ENCODE data around the gene FOSL2.

- TF ChIP-seq EZH2 (IDR thresholded peaks at IDR 0.05; ENCODE audit: borderline replicate concordance, low read depth, low read length, severe bottlenecking) (no peak), CTCF (IDR thresholded peaks at IDR 0.05; ENCODE audit: borderline replicate concordance, extremely low read depth, low read length, poor library complexity, severe bottlenecking) (no peak)
These were observed 43.2 kb downstream of the FOSL2 start for GRCh38 chr2:28435814-28436351.
